SU-DHL-6 (cell line): ENCODE measurements around the gene RETN.
A peak's percentile ranks its signal among the peaks of the same experiment; 100 is the strongest.

Experiments
- H2AFZ ChIP-seq: fragments of 200-600 bp; sonication (generic); 2 replicates; pipeline ENCODE4 v1.6.1; 2014; ENCODE audit warnings: low read depth, mild to moderate bottlenecking, moderate library complexity, mixed read lengths, antibody characterized with exemption, low read length; ENCODE audit not compliant: severe bottlenecking
- H3F3A ChIP-seq: fragments of 200-600 bp; shearing (Covaris generic); 2 replicates; pipeline ENCODE4 v1.6.0; 2016; ENCODE audit warnings: antibody characterized with exemption, mild to moderate bottlenecking; ENCODE audit not compliant: insufficient read depth
- H3K27ac ChIP-seq: fragments of 200-600 bp; sonication (generic); 2 replicates; pipeline ENCODE4 v1.5.1; 2016; ENCODE audit warnings: low read depth, mild to moderate bottlenecking, low read length, moderate library complexity, mixed read lengths
- H3K27me3 ChIP-seq: fragments of 200-600 bp; sonication (generic), shearing (Covaris generic); 2 replicates; pipeline ENCODE4 v1.6.0; 2014; ENCODE audit warnings: mild to moderate bottlenecking, low read length
- H3K36me3 ChIP-seq: fragments of 200-600 bp; sonication (generic); 2 replicates; pipeline ENCODE4 v1.6.1; 2014; ENCODE audit warnings: mild to moderate bottlenecking, low read length, mixed read lengths
- H3K4me2 ChIP-seq: fragments of 300-600, 200-600 bp; shearing (Covaris generic), sonication (generic); 2 replicates; pipeline ENCODE4 v1.6.0; 2014; ENCODE audit warnings: low read length, low read depth, mild to moderate bottlenecking; ENCODE audit not compliant: poor library complexity, severe bottlenecking
- H3K4me3 ChIP-seq: fragments of 200-600 bp; sonication (generic); 2 replicates; pipeline ENCODE4 v1.5.1; 2014; ENCODE audit warnings: antibody characterized with exemption, low read length, mild to moderate bottlenecking, mixed read lengths; ENCODE audit not compliant: insufficient read depth, poor library complexity, severe bottlenecking
- H3K79me2 ChIP-seq: fragments of 200-600 bp; sonication (generic); 2 replicates; pipeline ENCODE4 v1.6.1; 2014; ENCODE audit warnings: mild to moderate bottlenecking, low read length, moderate library complexity; ENCODE audit not compliant: insufficient read depth
- H3K9ac ChIP-seq: fragments of 200-600 bp; sonication (generic); 2 replicates; pipeline ENCODE4 v1.7.0; 2014; ENCODE audit warnings: mild to moderate bottlenecking, low read length
- H3K9me2 ChIP-seq: fragments of 200-600 bp; sonication (generic); replicated peaks from 2 replicates; pipeline ENCODE4 v1.6.1; 2014; ENCODE audit warnings: low read length; ENCODE audit not compliant: insufficient read depth
- H3K9me3 ChIP-seq: fragments of 200-600 bp; sonication (generic); 2 replicates; pipeline ENCODE4 v1.6.1; 2014; ENCODE audit warnings: low read length, mixed read lengths; ENCODE audit not compliant: insufficient read depth
- H4K20me1 ChIP-seq: fragments of 200-600 bp; sonication (generic); 2 replicates; pipeline ENCODE4 v1.6.1; 2014; ENCODE audit warnings: low read depth, mild to moderate bottlenecking, antibody characterized with exemption, low read length, moderate library complexity, mixed read lengths
- EZH2phosphoT487 ChIP-seq: fragments of 200-600 bp; sonication (generic), shearing (Covaris generic); conservative IDR thresholded peaks from 2 replicates; pipeline ENCODE4 v1.6.1; 2018; ENCODE audit warnings: mild to moderate bottlenecking, antibody characterized with exemption, low read length, moderate library complexity, mixed read lengths
- TF ChIP-seq, protein P1 (sequence below): fragments of 200-600 bp; sonication (generic); IDR thresholded peaks from one replicate; pipeline ENCODE4 v1.5.1; 2017; ENCODE audit warnings: antibody characterized with exemption, mild to moderate bottlenecking, low read length, moderate library complexity; ENCODE audit not compliant: insufficient read depth, poor library complexity, severe bottlenecking

Gene RETN

DNA sequence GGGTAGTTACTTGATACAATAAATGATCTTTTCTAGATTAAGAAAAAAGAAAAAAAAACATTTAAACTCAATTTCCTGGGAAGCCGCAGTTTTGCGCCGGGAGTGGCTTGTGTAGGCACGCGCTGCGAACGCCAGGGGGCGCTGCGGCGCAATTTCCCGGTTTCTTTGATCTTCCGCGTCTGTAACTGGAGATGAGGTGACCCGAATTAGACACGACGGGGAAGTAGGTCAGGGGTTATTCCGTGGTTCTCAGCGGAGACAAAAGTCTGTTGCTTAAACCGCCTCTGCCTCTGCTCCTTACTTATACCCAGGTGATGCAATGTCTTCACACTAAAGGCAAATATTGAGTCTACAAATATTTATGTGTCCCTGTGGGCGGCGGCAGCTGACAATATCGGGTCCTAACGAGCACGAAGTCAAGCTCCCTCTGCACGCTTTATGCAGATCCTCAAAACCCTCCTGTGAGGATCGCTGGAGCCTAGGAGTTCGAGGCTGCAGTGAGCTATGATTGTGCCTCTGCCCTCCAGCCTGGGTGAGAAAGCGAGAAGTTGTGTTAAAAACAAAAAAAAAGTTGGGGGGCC is 16.7 kb upstream of the RETN start:
- H3K9ac ChIP-seq, result no peak overlapping the region; the same call in 1 of the 2 replicates
- H4K20me1 ChIP-seq, result no peaks in the 10 kb centered on the region
- no peaks in the 10 kb centered on the region for H3F3A ChIP-seq
- peak overlapping the region; percentile 65 for H3K4me2 ChIP-seq
- no peak for TF ChIP-seq EZH2phosphoT487
- TF ChIP-seq, protein P1, sequence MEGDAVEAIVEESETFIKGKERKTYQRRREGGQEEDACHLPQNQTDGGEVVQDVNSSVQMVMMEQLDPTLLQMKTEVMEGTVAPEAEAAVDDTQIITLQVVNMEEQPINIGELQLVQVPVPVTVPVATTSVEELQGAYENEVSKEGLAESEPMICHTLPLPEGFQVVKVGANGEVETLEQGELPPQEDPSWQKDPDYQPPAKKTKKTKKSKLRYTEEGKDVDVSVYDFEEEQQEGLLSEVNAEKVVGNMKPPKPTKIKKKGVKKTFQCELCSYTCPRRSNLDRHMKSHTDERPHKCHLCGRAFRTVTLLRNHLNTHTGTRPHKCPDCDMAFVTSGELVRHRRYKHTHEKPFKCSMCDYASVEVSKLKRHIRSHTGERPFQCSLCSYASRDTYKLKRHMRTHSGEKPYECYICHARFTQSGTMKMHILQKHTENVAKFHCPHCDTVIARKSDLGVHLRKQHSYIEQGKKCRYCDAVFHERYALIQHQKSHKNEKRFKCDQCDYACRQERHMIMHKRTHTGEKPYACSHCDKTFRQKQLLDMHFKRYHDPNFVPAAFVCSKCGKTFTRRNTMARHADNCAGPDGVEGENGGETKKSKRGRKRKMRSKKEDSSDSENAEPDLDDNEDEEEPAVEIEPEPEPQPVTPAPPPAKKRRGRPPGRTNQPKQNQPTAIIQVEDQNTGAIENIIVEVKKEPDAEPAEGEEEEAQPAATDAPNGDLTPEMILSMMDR, result peak; percentile 92
- H3K79me2 ChIP-seq, result no peaks in the 10 kb centered on the region
- H3K9me3 ChIP-seq, result no peaks in the 10 kb centered on the region
- H3K27me3 ChIP-seq, result no peaks in the 10 kb centered on the region
- H3K27ac ChIP-seq, result no peak overlapping the region
- peak overlapping the region; percentile 69 for H2AFZ ChIP-seq
- no peaks in the 10 kb centered on the region for H3K36me3 ChIP-seq
- no peaks in the 10 kb centered on the region for H3K9me2 ChIP-seq
- H3K4me3 ChIP-seq, result no peak overlapping the region

- H3K4me2 ChIP-seq, result no peak overlapping the region
- H2AFZ ChIP-seq, result no peak overlapping the region
- no peaks in the 10 kb centered on the region for H3K9me3 ChIP-seq
- no peaks in the 10 kb centered on the region for H3K9me2 ChIP-seq
- H3K36me3 ChIP-seq, result no peaks in the 10 kb centered on the region
- no peaks in the 10 kb centered on the region for H3K79me2 ChIP-seq
- no peak overlapping the region for H3K9ac ChIP-seq
- H3K27me3 ChIP-seq, result no peaks in the 10 kb centered on the region
- no peak overlapping the region for H3K27ac ChIP-seq
- TF ChIP-seq, protein P1, result no peak
- TF ChIP-seq EZH2phosphoT487, result no peak
- H4K20me1 ChIP-seq, result no peaks in the 10 kb centered on the region
- no peaks in the 10 kb centered on the region for H3F3A ChIP-seq
- no peak overlapping the region for H3K4me3 ChIP-seq
Observed at GRCh38 chr19:7654401-7654800, 14.4 kb upstream of the RETN start.

DNA sequence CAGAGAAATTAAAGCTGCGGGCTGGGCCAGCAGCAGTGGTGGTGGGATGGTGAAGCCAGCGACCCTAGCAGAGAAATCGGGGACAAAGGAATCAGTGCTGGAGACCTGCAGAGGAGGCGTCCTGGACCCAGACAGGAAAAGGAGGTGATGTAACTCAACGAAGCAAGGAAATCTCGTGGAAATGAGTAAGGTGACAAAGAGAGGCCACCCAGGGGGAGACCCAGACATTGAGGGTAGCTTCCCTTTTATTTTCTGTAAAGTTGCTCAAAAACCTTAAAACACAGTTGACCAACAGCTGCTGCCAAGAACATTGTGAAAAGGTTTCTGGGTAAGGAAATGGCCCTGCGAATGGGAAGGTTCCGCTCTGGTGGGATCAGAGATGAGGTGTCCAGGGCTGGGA is 13.3 kb upstream of the RETN start:
- Histone ChIP-seq H2AFZ (no peak overlapping the region), H3K27ac (no peak overlapping the region), H4K20me1 (no peaks in the 10 kb centered on the region), H3K4me3 (no peak overlapping the region), H3K79me2 (no peaks in the 10 kb centered on the region), H3K9me2 (no peaks in the 10 kb centered on the region), H3K36me3 (no peaks in the 10 kb centered on the region), H3K4me2 (no peak overlapping the region), H3K9ac (no peak overlapping the region), H3K27me3 (no peaks in the 10 kb centered on the region), H3K9me3 (no peaks in the 10 kb centered on the region), H3F3A (no peaks in the 10 kb centered on the region)
- TF ChIP-seq, protein P1, result no peak
- TF ChIP-seq EZH2phosphoT487, result no peak
